Endothelial cell of umbilical vein (primary cell): ENCODE measurements around the gene JPH2. TPM values are rescaled to one million over a fixed set of nuclear protein-coding genes. Genes with fewer than 3 reads are reported as not detected.

Experiments
- BruUV-seq: library from RNA; stranded (reverse); fragments of 400-500 nt; replicated peaks from 2 replicates; lab custom pipeline; 2021; lab: Mats Ljungman, UMichigan
- CTCF ChIA-PET: fragments of 300-600, 350-600 bp; sonication (Branson Sonifier 250); formaldehyde crosslinking; loops from one replicate; lab custom pipeline; 2021; ENCODE audit warnings: antibody characterized with exemption, inconsistent platforms; lab: Charles Lee
- POLR2A ChIA-PET: fragments of 300-600, 350-600 bp; sonication (Branson Sonifier 250); formaldehyde crosslinking; loops from one replicate; lab custom pipeline; 2021; ENCODE audit warnings: antibody characterized with exemption, inconsistent platforms; lab: Charles Lee
- DNase-seq: peaks from one replicate; pipeline ENCODE4 v3.0.0-alpha.2; 2011; ENCODE audit warnings: low read depth, low spot score
- FAIRE-seq: peaks from 2 replicates; lab custom pipeline; 2011; peaks lifted over from hg19 to GRCh38; lab: Jason Lieb, UNC
- H2AFZ ChIP-seq: 2 replicates; pipeline ENCODE4 v1.6.0; 2012; ENCODE audit warnings: low read depth, low read length, control low read depth, inconsistent platforms
- H3K27ac ChIP-seq: 2 replicates; pipeline ENCODE4 v1.5.1; 2011; ENCODE audit warnings: low read depth, mild to moderate bottlenecking, control low read depth, low read length, moderate library complexity; ENCODE audit not compliant: insufficient read depth
- H3K27me3 ChIP-seq, 2 experiments: 2 replicates each; pipeline versions ENCODE4 v1.6.0 to v1.6.1; 2011; ENCODE audit warnings: low read length in 2 of 2, mixed read lengths in 1 of 2; ENCODE audit not compliant: control insufficient read depth in 2 of 2, insufficient read depth in 2 of 2
- H3K36me3 ChIP-seq, 2 experiments: 2 replicates in 1 of 2; 3 replicates in 1 of 2; pipeline ENCODE4 v1.5.1; 2011; ENCODE audit warnings: low read length in 2 of 2, mild to moderate bottlenecking in 1 of 2, moderate library complexity in 1 of 2; ENCODE audit not compliant: control insufficient read depth in 2 of 2, insufficient read depth in 2 of 2; ENCODE audit errors: extremely low read depth in 1 of 2
- H3K4me1 ChIP-seq: 3 replicates; pipeline ENCODE4 v1.5.1; 2011; ENCODE audit warnings: mild to moderate bottlenecking, low read length; ENCODE audit not compliant: control insufficient read depth, insufficient read depth; ENCODE audit errors: extremely low read depth
- H3K4me2 ChIP-seq: 2 replicates; pipeline ENCODE4 v1.6.1; 2011; ENCODE audit warnings: low read length, control low read depth, mixed read lengths; ENCODE audit not compliant: insufficient read depth
- H3K4me3 ChIP-seq, 3 experiments: fragments of 200-600 bp in 1 of 3; sonication (generic), shearing (Covaris generic) in 1 of 3; replicated peaks in 1 of 3; 2 replicates each; pipeline ENCODE4 v1.5.1; 2011 to 2016; ENCODE audit warnings: control low read depth in 3 of 3, low read length in 3 of 3, mild to moderate bottlenecking in 2 of 3, inconsistent platforms in 1 of 3, low read depth in 1 of 3, moderate library complexity in 1 of 3; ENCODE audit not compliant: insufficient read depth in 1 of 3
- H3K79me2 ChIP-seq: 2 replicates; pipeline ENCODE4 v1.6.0; 2012; ENCODE audit warnings: low read length, inconsistent platforms; ENCODE audit not compliant: control insufficient read depth, insufficient read depth
- H3K9ac ChIP-seq: replicated peaks from 2 replicates; pipeline ENCODE3; 2011; ENCODE audit warnings: low read length, control low read depth; ENCODE audit not compliant: insufficient read depth; ENCODE audit errors: extremely low read depth
- H3K9me1 ChIP-seq: replicated peaks from 3 replicates; pipeline ENCODE4 v1.6.0; 2011; ENCODE audit warnings: mild to moderate bottlenecking, low read length; ENCODE audit not compliant: control insufficient read depth, insufficient read depth; ENCODE audit errors: extremely low read depth
- H3K9me3 ChIP-seq: replicated peaks from 2 replicates; pipeline ENCODE4 v1.5.1; 2012; ENCODE audit warnings: low read length, inconsistent platforms; ENCODE audit not compliant: control insufficient read depth, insufficient read depth
- H4K20me1 ChIP-seq: replicated peaks from 2 replicates; pipeline ENCODE3; 2011; ENCODE audit warnings: mild to moderate bottlenecking, low read length; ENCODE audit not compliant: control insufficient read depth, insufficient read depth; ENCODE audit errors: extremely low read depth
- CTCF ChIP-seq, 2 donors: IDR thresholded peaks; 1 replicate in 1 of 2; 2 replicates in 1 of 2; pipeline ENCODE4 v1.5.1; 2011; ENCODE audit warnings: low read length in 2 of 2, mild to moderate bottlenecking in 2 of 2, moderate library complexity in 2 of 2, control low read depth in 1 of 2, inconsistent platforms in 1 of 2, low read depth in 1 of 2; ENCODE audit not compliant: insufficient read depth in 1 of 2; ENCODE audit errors: extremely low read depth in 1 of 2
- EZH2 ChIP-seq: IDR thresholded peaks from 2 replicates; pipeline ENCODE4 v1.6.1; 2012; ENCODE audit warnings: borderline replicate concordance, low read depth, mild to moderate bottlenecking, moderate library complexity, low read length, inconsistent platforms; ENCODE audit not compliant: severe bottlenecking
- FOS ChIP-seq: IDR thresholded peaks from 2 replicates; pipeline ENCODE4 v1.6.1; 2011; ENCODE audit warnings: mild to moderate bottlenecking, low read length, moderate library complexity, borderline replicate concordance; ENCODE audit not compliant: insufficient read depth
- GATA2 ChIP-seq: IDR thresholded peaks from 2 replicates; pipeline ENCODE4 v1.7.0; 2011; ENCODE audit warnings: low read depth, mild to moderate bottlenecking, moderate library complexity, mixed read lengths, low read length; ENCODE audit not compliant: insufficient read length, insufficient read depth
- JUN ChIP-seq: IDR thresholded peaks from 2 replicates; pipeline ENCODE4 v1.6.1; 2011; ENCODE audit warnings: borderline replicate concordance, low read depth; ENCODE audit not compliant: insufficient read length, insufficient read depth
- MAX ChIP-seq: IDR thresholded peaks from 2 replicates; pipeline ENCODE4 v1.6.1; 2011; ENCODE audit not compliant: insufficient read depth, insufficient read length
- MYC ChIP-seq: IDR thresholded peaks from one replicate; pipeline ENCODE4 v1.6.1; 2011; ENCODE audit warnings: mild to moderate bottlenecking, low read depth, low read length
- POLR2A ChIP-seq: IDR thresholded peaks from 2 replicates; pipeline ENCODE4 v1.6.1; 2012; ENCODE audit warnings: low read depth, mild to moderate bottlenecking, control low read depth, low read length
- POLR2AphosphoS5 ChIP-seq: IDR thresholded peaks from 2 replicates; pipeline ENCODE4 v1.6.1; 2012; ENCODE audit warnings: low read depth, mild to moderate bottlenecking, control low read depth, low read length, moderate library complexity; ENCODE audit not compliant: insufficient read depth
- dilution Hi-C: fragments of 300-500 bp; cut with MboI; formaldehyde crosslinking; loops from one replicate; pipeline ENCODE4 v1.15.0; 2019; ENCODE audit warnings: low sequenced_read_pairs; ENCODE audit not compliant: extremely low pct_ligation_motif_present
- intact Hi-C: fragments of 100-400 bp; cut with micrococcal nuclease; formaldehyde crosslinking; loops from one replicate; pipeline ENCODE4 v1.10.0; 2022
- polyA plus RNA-seq, 4 experiments: library from polyadenylated mRNA; depleted of rRNA in 3 of 4; stranded (reverse) in 3 of 4; unstranded in 1 of 4; fragments of >200 nt; gene quantifications; 2 replicates each; pipeline versions ENCODE4 v1.2.1 to v1.2.3, GENCODE V29; 2011 to 2012; ENCODE audit warnings: missing spikeins in 1 of 4
- total RNA-seq: library from RNA; stranded (reverse); gene quantifications from 2 replicates; pipeline ENCODE4 v1.2.3, GENCODE V29; 2021

The JPH2 gene
- total and polyA plus RNA-seq, 2 donors (not counting 3 experiments of a cell fraction or from before 2014, with no cell fraction given) = not detected

- no peak for TF ChIP-seq MYC
- no peak for TF ChIP-seq POLR2AphosphoS5
- no peak for TF ChIP-seq FOS
- TF ChIP-seq JUN = no peak
- no peak for TF ChIP-seq MAX
- no peak for TF ChIP-seq EZH2
- no peak for TF ChIP-seq CTCF (IDR thresholded peaks at IDR 0.05; ENCODE audit: extremely low read depth in 1 of 2, insufficient read depth in 1 of 2, low read depth in 1 of 2, low read length in 2 of 2)
- TF ChIP-seq GATA2 = no peak
- no peak for TF ChIP-seq POLR2A
- POLR2A ChIA-PET = no interaction called here
- Histone ChIP-seq H3K4me2 (no peak overlapping the region), H3K9me1 (no peaks in the 10 kb centered on the region), H3K9ac (no peak overlapping the region), H4K20me1 (no peaks in the 10 kb centered on the region), H3K4me3 (no peak overlapping the region), H3K79me2 (no peaks in the 10 kb centered on the region), H3K9me3 (no peaks in the 10 kb centered on the region), H2AFZ (no peak overlapping the region), H3K4me1 (no peaks in the 10 kb centered on the region), H3K36me3 (no peaks in the 10 kb centered on the region), H3K27me3 (no peaks in the 10 kb centered on the region), H3K27ac (no peak overlapping the region)
- BruUV-seq = no TSS peak
- CTCF ChIA-PET = no interaction called here
- intact Hi-C loops = no loop called here
- DNase-seq = no peak
- dilution Hi-C loops = no loop called here
- no peak for FAIRE-seq
Observed at GRCh38 chr20:44160133-44160532, 26.9 kb downstream of the JPH2 start.
